Measurements from ENCODE around the gene MARK1. TPM values are rescaled to one million over a fixed set of nuclear protein-coding genes. Genes with fewer than 3 reads are reported as not detected.

Gene MARK1
- total and polyA plus RNA-seq, 9 of the 15 experiments (the other 6 are each of a cell fraction or from before 2014, with no cell fraction given), result not detected

GRCh38 chr1:220514256-220514655 lies 13.7 kb upstream of the MARK1 start:
- in situ Hi-C loops (cut with MboI) (no loop called here), intact Hi-C loops (cut with micrococcal nuclease) (no loop called here)
- TF ChIP-seq GATA2 (CRISPR knock-in tag; IDR thresholded peaks at IDR 0.05), result no peak
- ChIA-PET CTCF (ENCODE audit: low intra/inter-chr PET ratio) (no interaction called here), POLR2A (no interaction called here)
- no peak for FAIRE-seq
- Histone ChIP-seq H3K9me1 (ENCODE audit: control insufficient read depth, insufficient read depth, low read length) (no peaks in the 10 kb centered on the region), H2AFZ (ENCODE audit: low read depth, low read length) (no peak overlapping the region), H3K4me2 (ENCODE audit: insufficient read depth, low read length) (no peak overlapping the region), H3K9ac (ENCODE audit: insufficient read depth in 1 of 2, low read depth in 2 of 2, low read length in 2 of 2) (no peak overlapping the region), H3K4me3 (no peak overlapping the region), H3K79me2 (ENCODE audit: control insufficient read depth, insufficient read depth, low read length) (no peaks in the 10 kb centered on the region), H3K36me3 (ENCODE audit: control insufficient read depth, insufficient read depth, low read length) (no peaks in the 10 kb centered on the region), H3K27me3 (ENCODE audit: control insufficient read depth in 2 of 2, insufficient read depth in 2 of 2, low read length in 2 of 2) (peaks cover 0 to 4% of the 10 kb centered on the region in 2 experiments; a peak in 1 of 5 replicates), H3K27ac (ENCODE audit: extremely low read depth, low read depth, low read length) (no peak overlapping the region), H3K4me1 (replicated peaks in 1 of 2; ENCODE audit: control insufficient read depth in 2 of 2, insufficient read depth in 2 of 2, low read length in 2 of 2) (no peaks in the 10 kb centered on the region), H4K20me1 (replicated peaks; ENCODE audit: control insufficient read depth, insufficient read depth, low read length) (no peaks in the 10 kb centered on the region), H3K9me3 (replicated peaks; ENCODE audit: control insufficient read depth, insufficient read depth, low read depth, low read length) (no peaks in the 10 kb centered on the region)
- ATAC-seq, result no peak
- DNase-seq (ENCODE audit: extremely low read depth in 1 of 4, low spot score in 3 of 4), result no peak
- WGBS (ENCODE audit: insufficient coverage, low coverage, missing lambda C conversion rate), result 0% methylated on average over 2 of the region's 2 CpGs
- BruUV-seq (replicated peaks), result no TSS peak

GRCh38 chr1:220516014-220516721 lies 11.8 kb upstream of the MARK1 start:
- Histone ChIP-seq H3K27me3 (ENCODE audit: control insufficient read depth in 2 of 2, insufficient read depth in 2 of 2, low read length in 2 of 2) (peaks cover 0 to 4% of the 10 kb centered on the region in 2 experiments; a peak in 1 of 5 replicates), H4K20me1 (replicated peaks; ENCODE audit: control insufficient read depth, insufficient read depth, low read length) (no peaks in the 10 kb centered on the region), H3K79me2 (ENCODE audit: control insufficient read depth, insufficient read depth, low read length) (no peaks in the 10 kb centered on the region), H2AFZ (ENCODE audit: low read depth, low read length) (no peak overlapping the region), H3K36me3 (ENCODE audit: control insufficient read depth, insufficient read depth, low read length) (no peaks in the 10 kb centered on the region), H3K9ac (ENCODE audit: insufficient read depth in 1 of 2, low read depth in 2 of 2, low read length in 2 of 2) (no peak overlapping the region), H3K9me1 (ENCODE audit: control insufficient read depth, insufficient read depth, low read length) (no peaks in the 10 kb centered on the region), H3K4me2 (ENCODE audit: insufficient read depth, low read length) (no peak overlapping the region), H3K9me3 (replicated peaks; ENCODE audit: control insufficient read depth, insufficient read depth, low read depth, low read length) (no peaks in the 10 kb centered on the region), H3K4me3 (no peak overlapping the region), H3K27ac (ENCODE audit: extremely low read depth, low read depth, low read length) (no peak overlapping the region), H3K4me1 (replicated peaks in 1 of 2; ENCODE audit: control insufficient read depth in 2 of 2, insufficient read depth in 2 of 2, low read length in 2 of 2) (no peaks in the 10 kb centered on the region)
- POLR2A ChIA-PET, result interaction anchor here (1.5 kb wide), 1 partner anchor 9 kb away, joined by 3 read pairs; no protein-coding TSS in a partner anchor
- TF ChIP-seq CBX8 (IDR thresholded peaks at IDR 0.05; ENCODE audit: borderline replicate concordance, extremely low read depth, low read depth, low read length, poor library complexity, severe bottlenecking) (no peak), SMARCE1 (IDR thresholded peaks at IDR 0.05) (no peak), ZBTB8A (IDR thresholded peaks at IDR 0.05; ENCODE audit: partially characterized antibody) (no peak)
- intact Hi-C loops (cut with micrococcal nuclease), result no loop called here
- in situ Hi-C loops (cut with MboI), result no loop called here
- CTCF ChIA-PET (ENCODE audit: low intra/inter-chr PET ratio), result no interaction called here
- no TSS peak for BruUV-seq (replicated peaks)
- DNase-seq (ENCODE audit: extremely low read depth in 1 of 4, low spot score in 3 of 4) (no peak), ATAC-seq (no peak), FAIRE-seq (no peak)
- WGBS (ENCODE audit: insufficient coverage, low coverage, missing lambda C conversion rate), result 0% methylated on average over 6 of the region's 6 CpGs

Measured in K562 (cell line).